GM23248 (cell line): ENCODE data around the gene ANKEF1. TPM values are rescaled to one million over a fixed set of nuclear protein-coding genes. Genes with fewer than 3 reads are reported as not detected.
"Not testable (repeated sequence)": the region's sequence is repeated elsewhere in the genome, so short reads cannot be mapped to it uniquely, and the experiment has no call there.

Source experiments
- DNase-seq: peaks from one replicate; pipeline ENCODE4 v3.0.0-alpha.2; 2015
- H2AFZ ChIP-seq: fragments of 200-600 bp; sonication (generic); 2 replicates; pipeline ENCODE4 v1.6.1; 2016; ENCODE audit warnings: antibody characterized with exemption
- H3F3A ChIP-seq: fragments of 200-600 bp; sonication (generic); 2 replicates; pipeline ENCODE4 v1.6.1; 2016; ENCODE audit warnings: mild to moderate bottlenecking, antibody characterized with exemption, mixed run types; ENCODE audit not compliant: insufficient read depth
- H3K27ac ChIP-seq: fragments of 200-600 bp; sonication (generic); 2 replicates; pipeline ENCODE4 v1.5.1; 2016; ENCODE audit warnings: mild to moderate bottlenecking
- H3K27me3 ChIP-seq: fragments of 200-600 bp; sonication (generic); replicated peaks from 2 replicates; pipeline ENCODE4 v1.6.1; 2016; ENCODE audit warnings: mild to moderate bottlenecking; ENCODE audit not compliant: insufficient read depth
- H3K36me3 ChIP-seq: fragments of 200-600 bp; sonication (generic); 2 replicates; pipeline ENCODE4 v1.6.1; 2016; ENCODE audit warnings: low read depth, mild to moderate bottlenecking
- H3K4me1 ChIP-seq: fragments of 200-600 bp; sonication (generic); 2 replicates; pipeline ENCODE4 v1.6.1; 2016; ENCODE audit warnings: mild to moderate bottlenecking; ENCODE audit not compliant: insufficient read depth
- H3K4me2 ChIP-seq: fragments of 200-600 bp; sonication (generic); one replicate; pipeline ENCODE4 v1.6.1; 2016; ENCODE audit warnings: mild to moderate bottlenecking; ENCODE audit not compliant: unreplicated experiment
- H3K4me3 ChIP-seq: fragments of 200-600 bp; sonication (generic); 2 replicates; pipeline ENCODE4 v1.5.1; 2016; ENCODE audit warnings: mild to moderate bottlenecking
- H3K79me2 ChIP-seq: fragments of 200-600 bp; sonication (generic); 2 replicates; pipeline ENCODE4 v1.6.1; 2016; ENCODE audit warnings: mild to moderate bottlenecking; ENCODE audit not compliant: insufficient read depth
- H3K9ac ChIP-seq: fragments of 200-600 bp; sonication (generic); 2 replicates; pipeline ENCODE4 v1.6.1; 2016; ENCODE audit warnings: mild to moderate bottlenecking
- H3K9me2 ChIP-seq: fragments of 200-600 bp; sonication (generic); 2 replicates; pipeline ENCODE4 v1.6.1; 2016; ENCODE audit warnings: mixed run types, mild to moderate bottlenecking, moderate library complexity; ENCODE audit not compliant: insufficient read depth
- H3K9me3 ChIP-seq: fragments of 200-600 bp; sonication (generic); one replicate; pipeline ENCODE4 v1.6.1; 2017; ENCODE audit warnings: low read depth
- H4K20me1 ChIP-seq: fragments of 200-600 bp; sonication (generic); 2 replicates; pipeline ENCODE4 v1.6.0; 2016; ENCODE audit not compliant: insufficient read depth
- EZH2 ChIP-seq: fragments of 200-600 bp; sonication (generic); IDR thresholded peaks from 2 replicates; pipeline ENCODE4 v1.6.1; 2018; ENCODE audit warnings: antibody characterized with exemption, mild to moderate bottlenecking; ENCODE audit not compliant: insufficient read depth, poor library complexity, severe bottlenecking
- EZH2phosphoT487 ChIP-seq: fragments of 200-600 bp; sonication (generic); IDR thresholded peaks from 2 replicates; pipeline ENCODE4 v1.6.1; 2018; ENCODE audit warnings: antibody characterized with exemption, moderate library complexity, mild to moderate bottlenecking, low read depth; ENCODE audit not compliant: insufficient read depth
- WGBS, 2 experiments: methylation state at CpG; one replicate each; pipeline ENCODE4 v1.1.6; 2015 to 2017; ENCODE audit warnings: low lambda C conversion rate in 2 of 2, low coverage in 1 of 2; ENCODE audit errors: missing lambda C conversion rate in 2 of 2; 5-methylcytosine and 5-hydroxymethylcytosine counted together
- in situ Hi-C: fragments of 300-500 bp; cut with MboI; formaldehyde crosslinking; loops from 2 replicates; pipeline ENCODE4 v1.15.0; 2020
- polyA plus RNA-seq: library from polyadenylated mRNA; unstranded; fragments of >200 nt; fragmentation: Nextera tagmentation; extraction: Ambion mirVana; gene quantifications from 2 replicates; pipeline ENCODE4 v1.2.1, GENCODE V29; 2016
- total RNA-seq: library from RNA; depleted of rRNA; stranded (reverse); fragments of >200 nt; shearing (Covaris generic); gene quantifications from 2 replicates; pipeline ENCODE4 v1.2.3, GENCODE V29; 2014

Gene ANKEF1
- total and polyA plus RNA-seq, 2 experiments from 2014 or later = 0.06 to 0.22 TPM

DNA sequence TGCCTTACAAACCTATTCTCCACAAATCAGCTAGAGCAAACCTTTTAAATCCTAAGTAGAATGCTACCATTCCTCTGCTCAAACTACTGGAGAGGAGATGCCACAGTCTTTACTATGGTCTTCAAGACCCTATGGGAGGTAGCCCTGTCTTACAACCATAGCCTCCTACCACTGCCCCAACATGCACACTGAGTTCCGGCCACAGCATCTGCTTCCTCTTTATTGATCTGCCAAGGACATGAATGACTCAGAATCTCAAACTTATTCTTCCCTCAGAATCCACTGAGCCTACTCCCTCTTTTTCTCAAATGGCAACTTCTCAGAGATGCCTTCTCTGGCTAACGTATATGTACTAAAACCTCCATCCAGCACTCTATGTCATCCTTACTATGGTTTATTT is 12.2 kb upstream of the ANKEF1 start:
- no peaks in the 10 kb centered on the region for H3K4me1 ChIP-seq
- H3F3A ChIP-seq = no peaks in the 10 kb centered on the region
- no peak overlapping the region for H2AFZ ChIP-seq
- 0 out of 2 replicates have a peak, but pooled peaks cover 6% of the 10 kb centered on the region for H3K27me3 ChIP-seq
- WGBS, 2 experiments = 8 to 12% methylated on average over 2 of the region's 2 CpGs
- no peaks in the 10 kb centered on the region for H3K79me2 ChIP-seq
- H3K9me3 ChIP-seq = no peaks in the 10 kb centered on the region
- H3K4me3 ChIP-seq = no peak overlapping the region
- no peak overlapping the region for H3K27ac ChIP-seq
- TF ChIP-seq EZH2phosphoT487 = no peak
- no peak for TF ChIP-seq EZH2
- H3K9me2 ChIP-seq = no peaks in the 10 kb centered on the region
- no peak for DNase-seq
- no peak overlapping the region for H3K9ac ChIP-seq
- H3K36me3 ChIP-seq = no peaks in the 10 kb centered on the region
- in situ Hi-C loops = no loop called here
- H3K4me2 ChIP-seq = no peak overlapping the region
- H4K20me1 ChIP-seq = no peaks in the 10 kb centered on the region

DNA sequence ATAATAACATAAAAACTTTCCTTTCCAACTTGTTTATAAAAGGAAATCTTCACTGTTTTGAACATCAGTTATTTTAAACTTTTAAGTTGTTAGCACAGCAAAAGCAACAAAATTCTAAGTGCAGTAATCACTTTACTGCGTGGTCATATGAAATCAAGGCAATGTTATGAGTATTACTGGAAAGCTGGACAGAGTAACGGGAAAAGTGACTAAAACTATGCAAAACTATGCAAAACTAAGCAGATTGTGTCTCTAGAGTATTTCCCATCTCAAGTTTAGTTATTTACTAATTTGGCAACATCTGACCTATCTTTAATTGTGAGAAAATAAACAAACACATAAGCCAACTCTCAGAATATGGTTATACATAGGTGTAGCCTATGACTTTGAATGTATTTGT is 10.9 kb upstream of the ANKEF1 start:
- H3K36me3 ChIP-seq = no peaks in the 10 kb centered on the region
- 0 out of 2 replicates have a peak, but pooled peaks cover 6% of the 10 kb centered on the region for H3K27me3 ChIP-seq
- no peaks in the 10 kb centered on the region for H3K4me1 ChIP-seq
- no peak overlapping the region for H3K4me2 ChIP-seq
- H3K9ac ChIP-seq = no peak overlapping the region
- no peak for TF ChIP-seq EZH2
- TF ChIP-seq EZH2phosphoT487 = no peak
- no peaks in the 10 kb centered on the region for H4K20me1 ChIP-seq
- no peak for DNase-seq
- no peaks in the 10 kb centered on the region for H3K9me3 ChIP-seq
- H3F3A ChIP-seq = no peaks in the 10 kb centered on the region
- in situ Hi-C loops = no loop called here
- no peak overlapping the region for H2AFZ ChIP-seq
- no peak overlapping the region for H3K4me3 ChIP-seq
- no peaks in the 10 kb centered on the region for H3K79me2 ChIP-seq
- H3K9me2 ChIP-seq = no peaks in the 10 kb centered on the region
- H3K27ac ChIP-seq = no peak overlapping the region
- 34 to 41% methylated on average over 2 of the region's 2 CpGs for WGBS, 2 experiments

DNA sequence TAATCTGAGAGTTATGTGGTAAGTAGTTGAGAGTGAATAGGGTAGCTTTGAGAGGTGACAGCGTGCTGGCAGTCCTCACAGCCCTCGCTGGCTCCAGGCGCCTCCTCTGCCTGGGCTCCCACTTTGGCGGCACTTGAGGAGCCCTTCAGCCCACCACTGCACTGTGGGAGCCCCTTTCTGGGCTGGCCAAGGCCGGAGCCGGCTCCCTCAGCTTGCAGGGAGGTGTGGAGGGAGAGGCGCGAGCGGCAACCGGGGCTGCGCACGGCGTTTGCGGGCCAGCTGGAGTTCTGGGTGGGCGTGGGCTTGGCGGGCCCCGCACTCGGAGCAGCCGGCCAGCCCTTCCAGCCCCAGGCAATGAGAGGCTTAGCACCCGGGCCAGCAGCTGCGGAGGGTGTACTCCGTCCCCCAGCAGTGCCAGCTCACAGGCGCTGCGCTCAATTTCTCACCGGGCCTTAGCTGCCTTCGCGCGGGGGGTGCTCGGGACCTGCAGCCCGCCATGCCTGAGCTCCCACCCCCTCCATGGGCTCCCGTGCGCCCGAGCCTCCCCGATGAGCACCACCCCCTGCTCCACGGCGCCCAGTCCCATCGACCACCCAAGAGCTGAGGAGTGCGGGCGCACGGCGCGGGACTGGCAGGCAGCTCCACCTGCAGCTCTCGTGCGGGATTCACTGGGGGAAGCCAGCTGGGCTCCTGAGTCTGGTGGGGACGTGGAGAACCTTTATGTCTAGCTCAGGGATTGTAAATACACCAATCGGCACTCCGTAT is 3.2 kb upstream of the ANKEF1 start:
- H4K20me1 ChIP-seq, H3K79me2 ChIP-seq, H3K27ac ChIP-seq, H3K9me2 ChIP-seq, H3K4me3 ChIP-seq, H3K9me3 ChIP-seq, H2AFZ ChIP-seq, H3K4me2 ChIP-seq, H3K9ac ChIP-seq, H3K4me1 ChIP-seq, DNase-seq, in situ Hi-C loops, H3F3A ChIP-seq, H3K36me3 ChIP-seq: not testable (repeated sequence)
- peaks cover 26% of the 10 kb centered on the region; the same call in 1 of the 2 replicates for H3K27me3 ChIP-seq
- 82 to 84% methylated on average over 26 to 28 of the region's 47 CpGs for WGBS, 2 experiments

DNA sequence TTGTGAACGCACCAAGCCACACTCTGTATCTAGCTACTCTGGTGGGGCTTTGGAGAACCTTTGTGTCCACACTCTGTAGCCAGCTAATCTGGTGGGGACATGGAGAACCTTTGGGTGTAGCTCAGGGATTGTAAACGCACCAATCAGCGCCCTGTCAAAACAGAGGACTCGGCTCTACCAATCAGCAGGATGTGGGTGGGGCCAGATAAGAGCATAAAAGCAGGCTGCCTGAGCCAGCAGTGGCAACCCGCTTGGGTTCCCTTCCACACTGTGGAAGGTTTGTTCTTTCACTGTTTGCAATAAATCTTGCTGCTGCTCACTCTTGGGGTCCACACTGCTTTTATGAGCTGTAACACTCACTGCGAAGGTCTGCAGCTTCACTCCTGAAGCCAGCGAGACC is 2.5 kb upstream of the ANKEF1 start:
- 78 to 82% methylated on average over 7 of the region's 7 CpGs for WGBS, 2 experiments
- H2AFZ ChIP-seq, in situ Hi-C loops: not testable (repeated sequence)

More for the DNA sequence above, 2.5 kb upstream of the ANKEF1 start:
- H3K9me2 ChIP-seq, H3K27ac ChIP-seq, H3K4me1 ChIP-seq, H3K9ac ChIP-seq, DNase-seq, H3F3A ChIP-seq, H3K4me2 ChIP-seq, H4K20me1 ChIP-seq, H3K79me2 ChIP-seq, H3K36me3 ChIP-seq, H3K4me3 ChIP-seq, H3K9me3 ChIP-seq: not testable (repeated sequence)
- peaks cover 26% of the 10 kb centered on the region; the same call in 1 of the 2 replicates for H3K27me3 ChIP-seq
